Type B pancreatic cell (in vitro differentiated cells): Measurements from ENCODE around the gene CX3CR1. TPM values are rescaled to one million over a fixed set of nuclear protein-coding genes. Genes with fewer than 3 reads are reported as not detected.

Experiments
- DNase-seq: peaks from one replicate; pipeline ENCODE4 v3.0.0; 2021; ENCODE audit warnings: mixed read lengths; ENCODE audit not compliant: unreplicated experiment; ENCODE audit errors: extremely low spot score
- H3K27ac Mint-ChIP-seq: 2 replicates; pipeline ENCODE4 v1.8.0; 2021; ENCODE audit warnings: mild to moderate bottlenecking, mixed read lengths
- H3K27me3 Mint-ChIP-seq: 2 replicates; pipeline ENCODE4 v1.8.0; 2021; ENCODE audit warnings: mixed read lengths
- H3K36me3 Mint-ChIP-seq: 2 replicates; pipeline ENCODE4 v1.8.0; 2021; ENCODE audit warnings: mixed read lengths
- H3K4me1 Mint-ChIP-seq: one replicate; pipeline ENCODE4 v1.8.0; 2021; ENCODE audit warnings: mixed read lengths; ENCODE audit not compliant: unreplicated experiment
- H3K4me3 Mint-ChIP-seq: 2 replicates; pipeline ENCODE4 v1.8.0; 2021; ENCODE audit warnings: mild to moderate bottlenecking, mixed read lengths
- H3K9me3 Mint-ChIP-seq: 2 replicates; pipeline ENCODE4 v1.8.0; 2021; ENCODE audit warnings: mixed read lengths
- CTCF ChIP-seq: fragments of 200-600 bp; sonication (generic); conservative IDR thresholded peaks from 2 replicates; pipeline ENCODE4 v1.5.0; 2021; ENCODE audit warnings: antibody characterized with exemption, mild to moderate bottlenecking
- total RNA-seq: library from RNA; stranded (reverse); gene quantifications from 2 replicates; pipeline ENCODE4 v1.2.1, GENCODE V29; 2021; ENCODE audit warnings: low replicate concordance

Gene CX3CR1
- total RNA-seq, 1 donor from 2014 or later, result not detected

GRCh38 chr3:39289107-39289506, 9.3 kb upstream of the CX3CR1 start:
- no peak overlapping the region for H3K4me3 Mint-ChIP-seq
- H3K27me3 Mint-ChIP-seq, result no peaks in the 10 kb centered on the region
- H3K4me1 Mint-ChIP-seq, result peaks cover 3% of the 10 kb centered on the region
- H3K27ac Mint-ChIP-seq, result no peak overlapping the region
- no peak for TF ChIP-seq CTCF
- no peaks in the 10 kb centered on the region for H3K9me3 Mint-ChIP-seq
- DNase-seq, result no peak
- no peaks in the 10 kb centered on the region for H3K36me3 Mint-ChIP-seq

GRCh38 chr3:39288300-39288808, 8.5 kb upstream of the CX3CR1 start:
- Mint-ChIP-seq H3K9me3 (no peaks in the 10 kb centered on the region), H3K4me3 (no peak overlapping the region), H3K27me3 (no peaks in the 10 kb centered on the region), H3K4me1 (peaks cover 3% of the 10 kb centered on the region), H3K27ac (no peak overlapping the region), H3K36me3 (no peaks in the 10 kb centered on the region)
- peak; percentile 89 for TF ChIP-seq CTCF
- peak; percentile 82 for DNase-seq

GRCh38 chr3:39287216-39288164, 7.7 kb upstream of the CX3CR1 start:
- H3K4me1 Mint-ChIP-seq, result peaks cover 3% of the 10 kb centered on the region
- H3K27ac Mint-ChIP-seq, result no peak overlapping the region
- DNase-seq, result no peak
- TF ChIP-seq CTCF, result no peak
- no peaks in the 10 kb centered on the region for H3K36me3 Mint-ChIP-seq
- H3K4me3 Mint-ChIP-seq, result no peak overlapping the region
- H3K9me3 Mint-ChIP-seq, result no peaks in the 10 kb centered on the region
- no peaks in the 10 kb centered on the region for H3K27me3 Mint-ChIP-seq

GRCh38 chr3:39286771-39287170, 6.9 kb upstream of the CX3CR1 start:
- H3K27ac Mint-ChIP-seq, result no peak overlapping the region
- DNase-seq, result no peak
- H3K4me3 Mint-ChIP-seq, result no peak overlapping the region
- TF ChIP-seq CTCF, result no peak
- H3K36me3 Mint-ChIP-seq, result no peaks in the 10 kb centered on the region
- no peaks in the 10 kb centered on the region for H3K9me3 Mint-ChIP-seq
- H3K4me1 Mint-ChIP-seq, result peaks cover 3% of the 10 kb centered on the region
- H3K27me3 Mint-ChIP-seq, result no peaks in the 10 kb centered on the region

- no peak for DNase-seq
- Mint-ChIP-seq H3K27ac (no peak overlapping the region), H3K27me3 (no peaks in the 10 kb centered on the region), H3K36me3 (no peaks in the 10 kb centered on the region), H3K9me3 (no peaks in the 10 kb centered on the region), H3K4me1 (peaks cover 3% of the 10 kb centered on the region), H3K4me3 (no peak overlapping the region)
- TF ChIP-seq CTCF, result no peak
These were observed 5.5 kb upstream of the CX3CR1 start for GRCh38 chr3:39285332-39285731.
